ENCODE measurements around the gene FNDC10.

The FNDC10 gene

GRCh38 chr1:1627829-1628753, 28.2 kb upstream of the FNDC10 start:
- DNase-seq: no peak

GRCh38 chr1:1627261-1627828, 27.4 kb upstream of the FNDC10 start:
- no peak for DNase-seq

GRCh38 chr1:1626207-1627141, 26.5 kb upstream of the FNDC10 start:
- no peak for DNase-seq

GRCh38 chr1:1625824-1626206, 25.9 kb upstream of the FNDC10 start:
- DNase-seq: no peak

- DNase-seq: no peak
Observed at GRCh38 chr1:1625404-1625775, 25.5 kb upstream of the FNDC10 start.

GRCh38 chr1:1624443-1625403, 24.8 kb upstream of the FNDC10 start:
- no peak for DNase-seq

- no peak for DNase-seq
Observed at GRCh38 chr1:1623631-1624442, 23.9 kb upstream of the FNDC10 start.

- DNase-seq: no peak
Observed at GRCh38 chr1:1623181-1623630, 23.3 kb upstream of the FNDC10 start.

- no peak for DNase-seq
Observed at GRCh38 chr1:1622788-1623094, 22.8 kb upstream of the FNDC10 start.

GRCh38 chr1:1622010-1622787, 22.3 kb upstream of the FNDC10 start:
- DNase-seq: peak in 1 of 51 donors; percentile 26

GRCh38 chr1:1621173-1622009, 21.5 kb upstream of the FNDC10 start:
- DNase-seq: no peak

- DNase-seq: no peak
Observed at GRCh38 chr1:1620433-1621139, 20.7 kb upstream of the FNDC10 start.

GRCh38 chr1:1619917-1620361, 20.0 kb upstream of the FNDC10 start:
- DNase-seq: no peak

GRCh38 chr1:1618396-1619068, 18.6 kb upstream of the FNDC10 start:
- DNase-seq: no peak

- DNase-seq: no peak
Observed at GRCh38 chr1:1617925-1618324, 18.0 kb upstream of the FNDC10 start.

GRCh38 chr1:1617516-1617915, 17.6 kb upstream of the FNDC10 start:
- no peak for DNase-seq

GRCh38 chr1:1616838-1617237, 16.9 kb upstream of the FNDC10 start:
- DNase-seq: no peak
